MM.1S (cell line): Measurements from ENCODE around the gene ATG4A.

Source experiments
- DNase-seq: peaks from one replicate; pipeline ENCODE4 v3.0.0-alpha.2; 2015
- H2AFZ ChIP-seq: fragments of 300-600 bp; sonication (generic); 2 replicates; pipeline ENCODE4 v1.6.0; 2016; ENCODE audit warnings: antibody characterized with exemption, low read length
- H3F3A ChIP-seq: fragments of 300-600 bp; sonication (generic); 2 replicates; pipeline ENCODE4 v1.6.1; 2016; ENCODE audit warnings: mild to moderate bottlenecking, antibody characterized with exemption, low read length, moderate library complexity, mixed read lengths; ENCODE audit not compliant: insufficient read depth
- H3K27ac ChIP-seq: fragments of 300-600 bp; sonication (generic); 2 replicates; pipeline ENCODE4 v1.5.1; 2016; ENCODE audit warnings: mild to moderate bottlenecking, low read length
- H3K27me3 ChIP-seq: fragments of 300-600 bp; sonication (generic); replicated peaks from 2 replicates; pipeline ENCODE4 v1.6.0; 2016; ENCODE audit warnings: low read length; ENCODE audit not compliant: insufficient read depth
- H3K36me3 ChIP-seq: fragments of 300-600 bp; sonication (generic); replicated peaks from 2 replicates; pipeline ENCODE4 v1.6.1; 2016; ENCODE audit warnings: mild to moderate bottlenecking, low read length, mixed read lengths; ENCODE audit not compliant: insufficient read depth
- H3K4me1 ChIP-seq: fragments of 300-600 bp; sonication (generic); 2 replicates; pipeline ENCODE4 v1.6.1; 2016; ENCODE audit warnings: low read length, mixed read lengths
- H3K4me2 ChIP-seq: fragments of 300-600 bp; sonication (generic); 2 replicates; pipeline ENCODE4 v1.6.0; 2016; ENCODE audit warnings: low read depth, low read length
- H3K4me3 ChIP-seq: fragments of 300-600 bp; sonication (generic); 2 replicates; pipeline ENCODE4 v1.5.1; 2016; ENCODE audit warnings: low read length, mixed read lengths
- H3K79me2 ChIP-seq: fragments of 300-600 bp; sonication (generic); 2 replicates; pipeline ENCODE4 v1.6.1; 2016; ENCODE audit warnings: mixed run types, low read length, mixed read lengths
- H3K9ac ChIP-seq: fragments of 300-600 bp; sonication (generic); 2 replicates; pipeline ENCODE4 v1.6.1; 2016; ENCODE audit warnings: low read length, mixed read lengths
- H3K9me2 ChIP-seq: fragments of 300-600 bp; sonication (generic); replicated peaks from 2 replicates; pipeline ENCODE4 v1.6.1; 2016; ENCODE audit warnings: mild to moderate bottlenecking, low read length, mixed read lengths; ENCODE audit not compliant: insufficient read depth
- H3K9me3 ChIP-seq: fragments of 300-600 bp; sonication (generic); replicated peaks from 2 replicates; pipeline ENCODE4 v1.6.1; 2016; ENCODE audit warnings: mild to moderate bottlenecking, low read length, mixed read lengths; ENCODE audit not compliant: insufficient read depth
- H4K20me1 ChIP-seq: fragments of 300-600 bp; sonication (generic); 2 replicates; pipeline ENCODE4 v1.6.1; 2016; ENCODE audit warnings: mild to moderate bottlenecking, low read length, moderate library complexity, mixed read lengths; ENCODE audit not compliant: insufficient read depth
- CTCF ChIP-seq: fragments of 300-600 bp; sonication (generic); IDR thresholded peaks from 2 replicates; pipeline ENCODE4 v1.5.1; 2016; ENCODE audit warnings: antibody characterized with exemption, low read length, mixed read lengths
- EZH2 ChIP-seq: fragments of 300-600 bp; sonication (generic); optimal IDR thresholded peaks from 2 replicates; pipeline ENCODE3; 2017; ENCODE audit warnings: low read depth, mild to moderate bottlenecking, antibody characterized with exemption, low read length, mixed read lengths
- EZH2phosphoT487 ChIP-seq: fragments of 300-600 bp; sonication (generic); IDR thresholded peaks from 2 replicates; pipeline ENCODE4 v1.6.1; 2018; ENCODE audit warnings: antibody characterized with exemption, low read length

The ATG4A gene

GRCh38 chrX:108126661-108127060 is 35.1 kb downstream of the ATG4A start:
- H2AFZ ChIP-seq: no peak overlapping the region

DNA sequence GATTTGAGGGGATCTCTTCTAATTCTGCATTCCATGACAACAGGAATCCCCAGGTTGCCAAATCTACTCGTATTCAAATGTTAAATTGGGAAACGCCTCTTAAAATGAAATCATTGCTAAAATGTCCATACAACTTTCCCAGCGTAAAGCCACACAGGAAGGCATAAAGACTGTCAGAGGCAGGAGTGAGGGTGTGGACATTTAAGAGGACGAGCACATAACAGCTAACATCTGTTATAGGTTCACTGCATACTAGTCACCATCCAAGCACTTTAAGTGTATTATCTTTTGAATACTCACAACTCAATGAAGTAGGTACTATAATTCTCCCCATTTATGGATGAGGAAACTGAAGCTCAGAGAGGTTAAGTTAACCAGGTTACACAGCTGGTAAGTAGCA is 35.6 kb downstream of the ATG4A start:
- no peak for DNase-seq
- no peaks in the 10 kb centered on the region for H3K9me3 ChIP-seq
- H3F3A ChIP-seq: no peaks in the 10 kb centered on the region
- no peaks in the 10 kb centered on the region for H3K79me2 ChIP-seq
- H4K20me1 ChIP-seq: no peaks in the 10 kb centered on the region
- no peak overlapping the region for H3K4me3 ChIP-seq
- H3K27ac ChIP-seq: no peak overlapping the region
- no peaks in the 10 kb centered on the region for H3K27me3 ChIP-seq
- no peaks in the 10 kb centered on the region for H3K4me1 ChIP-seq
- H3K36me3 ChIP-seq: no peaks in the 10 kb centered on the region
- H2AFZ ChIP-seq: no peak overlapping the region
- no peak overlapping the region for H3K9ac ChIP-seq
- no peaks in the 10 kb centered on the region for H3K9me2 ChIP-seq
- H3K4me2 ChIP-seq: no peak overlapping the region
- no peak for TF ChIP-seq CTCF
- TF ChIP-seq EZH2: no peak
- TF ChIP-seq EZH2phosphoT487: no peak

More at GRCh38 chrX:108126661-108127060, 35.1 kb downstream of the ATG4A start:
- no peaks in the 10 kb centered on the region for H3K36me3 ChIP-seq
- H3K4me2 ChIP-seq: no peak overlapping the region
- H3K27me3 ChIP-seq: no peaks in the 10 kb centered on the region
- H3F3A ChIP-seq: no peaks in the 10 kb centered on the region
- no peaks in the 10 kb centered on the region for H3K9me3 ChIP-seq
- H3K79me2 ChIP-seq: no peaks in the 10 kb centered on the region
- H3K27ac ChIP-seq: no peak overlapping the region
- no peaks in the 10 kb centered on the region for H3K9me2 ChIP-seq
- no peak for DNase-seq
- no peak overlapping the region for H3K4me3 ChIP-seq
- H3K9ac ChIP-seq: no peak overlapping the region
- H4K20me1 ChIP-seq: no peaks in the 10 kb centered on the region
- H3K4me1 ChIP-seq: no peaks in the 10 kb centered on the region
- no peak for TF ChIP-seq EZH2phosphoT487
- TF ChIP-seq CTCF: no peak
- no peak for TF ChIP-seq EZH2

GRCh38 chrX:108130889-108131288 is 39.3 kb downstream of the ATG4A start:
- Histone ChIP-seq H3K27ac (no peak overlapping the region), H4K20me1 (no peaks in the 10 kb centered on the region), H2AFZ (no peak overlapping the region), H3K79me2 (no peaks in the 10 kb centered on the region), H3K9me3 (no peaks in the 10 kb centered on the region), H3K9me2 (no peaks in the 10 kb centered on the region), H3K4me2 (no peak overlapping the region), H3K36me3 (no peaks in the 10 kb centered on the region), H3K4me3 (no peak overlapping the region), H3K9ac (no peak overlapping the region), H3F3A (no peaks in the 10 kb centered on the region), H3K27me3 (no peaks in the 10 kb centered on the region), H3K4me1 (no peaks in the 10 kb centered on the region)
- no peak for TF ChIP-seq EZH2phosphoT487
- DNase-seq: no peak

GRCh38 chrX:108131471-108131870 is 39.9 kb downstream of the ATG4A start:
- Histone ChIP-seq H3K79me2 (no peaks in the 10 kb centered on the region), H3K27ac (no peak overlapping the region), H3K9ac (no peak overlapping the region), H3K27me3 (no peaks in the 10 kb centered on the region), H3K36me3 (no peaks in the 10 kb centered on the region), H2AFZ (no peak overlapping the region), H3K4me2 (no peak overlapping the region), H3K4me1 (no peaks in the 10 kb centered on the region), H3K9me3 (no peaks in the 10 kb centered on the region), H3K4me3 (no peak overlapping the region), H3F3A (no peaks in the 10 kb centered on the region), H4K20me1 (no peaks in the 10 kb centered on the region), H3K9me2 (no peaks in the 10 kb centered on the region)
- no peak for DNase-seq
- TF ChIP-seq EZH2phosphoT487: no peak
- no peak for TF ChIP-seq CTCF
- TF ChIP-seq EZH2: no peak
